Measurements from ENCODE around the gene SANBR.

The SANBR gene

DNA sequence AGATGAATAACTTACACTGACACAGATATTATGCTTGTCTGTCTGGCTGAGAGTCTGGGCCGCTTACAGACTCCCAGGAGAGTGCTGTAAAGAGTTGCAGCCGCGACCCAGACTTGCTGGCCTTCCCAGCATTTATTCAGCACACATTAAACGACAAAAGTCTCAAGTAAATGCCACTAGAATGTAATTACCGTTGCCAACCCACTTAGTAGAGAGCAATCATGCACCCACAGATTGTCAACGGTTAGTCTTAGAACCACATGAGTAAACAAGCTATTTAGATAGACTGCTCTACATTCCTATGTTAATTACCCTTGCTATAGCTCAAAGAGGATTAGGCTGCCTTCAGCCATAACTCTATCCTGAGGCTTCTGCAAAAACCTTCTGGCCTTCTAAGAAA, 48.5 kb downstream of the SANBR start:
- DNase-seq (ENCODE audit: low spot score): no peak
- Histone ChIP-seq H3K27ac (no peak overlapping the region), H3K4me3 (no peak overlapping the region)
- TF ChIP-seq, protein P1, sequence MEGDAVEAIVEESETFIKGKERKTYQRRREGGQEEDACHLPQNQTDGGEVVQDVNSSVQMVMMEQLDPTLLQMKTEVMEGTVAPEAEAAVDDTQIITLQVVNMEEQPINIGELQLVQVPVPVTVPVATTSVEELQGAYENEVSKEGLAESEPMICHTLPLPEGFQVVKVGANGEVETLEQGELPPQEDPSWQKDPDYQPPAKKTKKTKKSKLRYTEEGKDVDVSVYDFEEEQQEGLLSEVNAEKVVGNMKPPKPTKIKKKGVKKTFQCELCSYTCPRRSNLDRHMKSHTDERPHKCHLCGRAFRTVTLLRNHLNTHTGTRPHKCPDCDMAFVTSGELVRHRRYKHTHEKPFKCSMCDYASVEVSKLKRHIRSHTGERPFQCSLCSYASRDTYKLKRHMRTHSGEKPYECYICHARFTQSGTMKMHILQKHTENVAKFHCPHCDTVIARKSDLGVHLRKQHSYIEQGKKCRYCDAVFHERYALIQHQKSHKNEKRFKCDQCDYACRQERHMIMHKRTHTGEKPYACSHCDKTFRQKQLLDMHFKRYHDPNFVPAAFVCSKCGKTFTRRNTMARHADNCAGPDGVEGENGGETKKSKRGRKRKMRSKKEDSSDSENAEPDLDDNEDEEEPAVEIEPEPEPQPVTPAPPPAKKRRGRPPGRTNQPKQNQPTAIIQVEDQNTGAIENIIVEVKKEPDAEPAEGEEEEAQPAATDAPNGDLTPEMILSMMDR (IDR thresholded peaks at IDR 0.05): no peak
